HUES6 (cell line): ENCODE data around the gene AIG1.
"Not testable (repeated sequence)": the region's sequence is repeated elsewhere in the genome, so short reads cannot be mapped to it uniquely, and the experiment has no call there.

Source experiments
- H3K27ac ChIP-seq: 2 replicates; pipeline ENCODE4 v1.7.0; 2013; ENCODE audit warnings: low read depth, mild to moderate bottlenecking, low read length, inconsistent platforms
- H3K27me3 ChIP-seq: 2 replicates; pipeline ENCODE4 v1.6.1; 2013; ENCODE audit warnings: low read length; ENCODE audit not compliant: control insufficient read depth, insufficient read depth
- H3K36me3 ChIP-seq: 2 replicates; pipeline ENCODE4 v1.6.1; 2013; ENCODE audit warnings: low read length; ENCODE audit not compliant: control insufficient read depth, insufficient read depth
- H3K4me1 ChIP-seq: 2 replicates; pipeline ENCODE4 v1.6.1; 2013; ENCODE audit warnings: low read length; ENCODE audit not compliant: control insufficient read depth, insufficient read depth
- H3K4me3 ChIP-seq: 2 replicates; pipeline ENCODE4 v1.5.1; 2013; ENCODE audit warnings: low read depth, low read length
- H3K9ac ChIP-seq: one replicate; pipeline ENCODE4 v1.6.1; 2013; ENCODE audit warnings: mild to moderate bottlenecking, low read length
- H3K9me3 ChIP-seq: 2 replicates; pipeline ENCODE4 v1.6.1; 2013; ENCODE audit warnings: low read depth, low read length; ENCODE audit not compliant: control insufficient read depth, insufficient read depth

The AIG1 gene

DNA sequence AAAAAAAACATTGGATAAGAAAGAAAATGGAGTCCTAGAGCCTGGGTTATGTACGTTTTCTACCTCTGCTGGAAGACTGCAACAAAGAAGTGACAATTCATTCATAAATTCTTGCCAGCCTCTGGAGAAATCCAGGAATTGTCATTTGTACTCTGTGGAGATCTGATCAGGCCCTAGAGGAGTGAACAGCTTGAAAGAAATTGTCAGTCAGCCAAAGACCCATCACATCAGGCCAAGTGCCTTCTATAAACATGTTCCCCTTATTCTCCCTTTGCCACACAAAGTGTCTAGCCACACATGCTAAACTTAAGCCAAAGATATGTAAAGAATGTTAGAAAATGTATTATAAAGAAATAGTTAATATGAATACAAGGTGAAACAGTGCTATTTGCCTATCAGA lies 237.4 kb downstream of the AIG1 start:
- Histone ChIP-seq H3K4me1 (no peaks in the 10 kb centered on the region; the same call in 1 of the 2 replicates), H3K27me3 (no peaks in the 10 kb centered on the region), H3K9me3 (no peaks in the 10 kb centered on the region)

DNA sequence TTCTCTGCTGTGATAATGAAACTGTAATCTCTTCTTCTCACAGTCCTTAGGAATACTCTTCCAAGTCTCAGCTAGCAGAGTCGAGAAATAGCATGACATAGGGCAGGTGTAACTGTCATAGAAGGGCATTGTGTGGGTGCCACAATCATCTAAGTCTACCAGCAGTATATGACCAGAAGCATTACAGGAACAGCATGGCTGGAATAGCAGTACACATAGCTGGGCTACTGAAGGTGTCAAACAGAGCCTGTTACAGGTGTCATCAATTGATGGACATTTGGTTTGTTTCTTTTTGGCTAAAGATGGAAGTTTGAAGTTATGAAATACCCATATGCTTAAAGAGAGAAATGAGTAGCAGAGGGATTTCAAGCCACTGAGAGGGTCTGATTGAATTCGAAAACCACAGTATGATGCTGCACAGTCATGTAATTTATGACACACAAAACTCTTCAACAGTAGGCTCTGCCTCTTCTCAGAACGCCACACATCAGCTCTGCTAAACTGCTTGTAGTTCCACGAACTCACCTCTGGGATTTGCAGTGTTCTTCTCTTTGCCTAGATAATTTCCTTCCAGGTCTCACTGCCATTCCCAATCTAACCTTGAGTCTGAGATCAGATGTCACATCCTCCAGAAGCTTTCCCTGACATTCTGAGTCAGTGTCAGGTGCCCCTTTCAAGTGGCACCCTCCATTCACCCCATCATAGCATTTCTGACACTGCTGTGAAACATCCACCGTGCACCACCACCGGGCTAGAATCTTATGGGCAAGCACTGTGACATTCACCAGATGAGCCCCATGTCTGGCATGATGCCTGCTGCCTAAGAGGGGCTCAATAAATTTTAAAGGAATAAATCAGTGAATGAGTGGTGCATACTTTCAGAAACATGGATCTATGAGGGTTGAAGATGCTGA lies 238.8 kb downstream of the AIG1 start:
- no peak overlapping the region for H3K9ac ChIP-seq
- H3K9me3 ChIP-seq: no peaks in the 10 kb centered on the region
- no peaks in the 10 kb centered on the region for H3K27me3 ChIP-seq
- H3K27ac ChIP-seq: no peak overlapping the region
- H3K4me3 ChIP-seq: no peak overlapping the region
- H3K36me3 ChIP-seq: no peaks in the 10 kb centered on the region
- H3K4me1 ChIP-seq: no peaks in the 10 kb centered on the region; the same call in 1 of the 2 replicates

More for the DNA sequence above, 237.4 kb downstream of the AIG1 start:
- Histone ChIP-seq H3K9ac (no peak overlapping the region), H3K4me3 (no peak overlapping the region), H3K36me3 (no peaks in the 10 kb centered on the region), H3K27ac (no peak overlapping the region)

DNA sequence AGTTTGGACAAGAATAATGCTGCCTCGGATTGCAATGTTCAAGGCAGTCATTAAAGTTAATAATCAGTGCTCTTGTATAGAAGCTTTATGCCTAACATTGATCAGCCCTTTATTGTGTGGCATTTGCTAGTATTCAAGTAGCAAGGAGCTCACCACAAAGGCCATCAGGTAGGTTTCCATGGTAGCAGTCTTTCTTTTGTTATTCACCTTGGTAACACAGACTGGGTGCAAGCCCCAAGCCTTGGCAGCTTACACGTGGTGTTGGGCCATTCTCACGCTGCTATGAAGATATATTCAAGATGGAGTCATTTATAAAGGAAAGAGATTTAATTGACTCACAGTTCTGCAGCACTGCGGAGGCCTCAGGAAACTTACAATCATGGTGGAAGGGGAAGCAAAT lies 240.5 kb downstream of the AIG1 start:
- Histone ChIP-seq H3K27me3 (no peaks in the 10 kb centered on the region), H3K4me3 (no peak overlapping the region), H3K27ac (no peak overlapping the region), H3K4me1 (no peaks in the 10 kb centered on the region; the same call in 1 of the 2 replicates), H3K9ac (no peak overlapping the region), H3K9me3 (no peaks in the 10 kb centered on the region), H3K36me3 (no peaks in the 10 kb centered on the region)

GRCh38 chr6:143307760-143308159 lies 247.1 kb downstream of the AIG1 start:
- H3K27me3 ChIP-seq, H3K27ac ChIP-seq, H3K9me3 ChIP-seq, H3K4me3 ChIP-seq, H3K9ac ChIP-seq, H3K36me3 ChIP-seq, H3K4me1 ChIP-seq: not testable (repeated sequence)

DNA sequence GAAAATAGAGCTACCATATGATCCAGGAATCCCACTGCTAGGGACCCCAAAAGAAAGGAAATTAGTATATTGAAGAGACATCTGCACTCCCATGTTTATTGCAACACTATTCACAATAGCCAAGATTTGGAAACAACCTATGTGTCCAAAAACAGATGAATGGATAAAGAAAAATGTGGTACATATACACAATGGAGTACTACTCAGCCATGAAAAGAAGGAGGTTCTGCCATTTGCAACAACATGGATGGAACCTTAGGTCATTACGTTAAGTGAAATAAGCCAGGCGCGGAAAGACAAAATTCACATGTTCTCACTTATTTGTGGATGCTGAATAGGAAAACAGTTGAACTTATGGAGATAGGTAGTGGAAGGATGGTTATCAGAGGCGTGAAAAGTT lies 252.5 kb downstream of the AIG1 start:
- Histone ChIP-seq H3K9ac (no peak overlapping the region), H3K4me1 (no peaks in the 10 kb centered on the region), H3K27me3 (no peaks in the 10 kb centered on the region), H3K9me3 (peaks cover 8% of the 10 kb centered on the region; the same call in 1 of the 2 replicates), H3K4me3 (no peak overlapping the region), H3K27ac (no peak overlapping the region), H3K36me3 (no peaks in the 10 kb centered on the region)

DNA sequence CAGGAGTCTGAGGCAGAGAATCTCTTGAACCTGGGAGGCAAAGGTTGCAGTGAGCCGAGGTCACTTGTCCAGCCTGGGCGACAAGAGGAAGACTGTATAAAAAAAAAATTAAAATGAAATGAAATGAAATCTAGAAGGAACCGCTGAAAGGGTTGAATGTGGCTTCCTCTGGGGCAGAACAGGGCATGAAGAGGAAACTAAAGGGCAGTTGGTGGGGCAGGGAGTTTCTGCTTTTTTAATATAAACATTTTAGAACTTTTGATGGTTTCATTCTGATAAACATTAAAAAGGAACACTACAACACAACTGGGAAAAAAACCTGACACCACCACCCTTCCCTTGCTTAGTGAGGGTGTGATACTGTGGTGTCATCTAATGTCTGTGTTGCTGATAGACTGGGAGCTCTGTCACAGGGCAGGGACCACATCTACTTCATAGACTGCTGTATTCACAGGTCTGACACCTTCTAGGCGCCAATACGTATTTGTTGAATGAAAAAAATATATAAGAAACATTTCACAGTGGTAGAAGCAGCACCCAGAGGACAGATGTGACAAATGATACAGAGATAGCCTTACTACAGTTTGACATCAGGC lies 260.9 kb downstream of the AIG1 start:
- Histone ChIP-seq H3K9ac (no peak overlapping the region), H3K27ac (no peak overlapping the region), H3K9me3 (no peaks in the 10 kb centered on the region), H3K4me1 (no peaks in the 10 kb centered on the region), H3K36me3 (no peaks in the 10 kb centered on the region), H3K4me3 (no peak overlapping the region), H3K27me3 (no peaks in the 10 kb centered on the region)

DNA sequence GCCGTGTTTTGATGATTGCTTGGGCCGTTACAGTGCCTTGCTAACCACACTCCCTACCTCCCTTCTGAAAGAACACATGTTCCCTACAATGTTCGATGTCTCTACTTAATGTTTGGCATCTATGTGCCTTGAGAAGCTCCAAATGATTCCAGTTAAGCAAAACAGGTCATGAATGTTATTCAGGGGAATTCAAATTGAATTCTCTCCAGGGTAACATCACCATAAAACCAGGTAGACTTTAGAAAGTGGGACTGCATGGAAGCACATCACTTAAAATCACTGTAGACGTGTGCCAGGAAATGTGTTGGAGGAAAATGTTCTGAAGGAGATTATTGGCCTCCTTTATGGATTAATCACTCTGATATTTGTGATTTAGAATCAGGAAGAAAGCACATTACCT lies 261.7 kb downstream of the AIG1 start:
- no peaks in the 10 kb centered on the region for H3K9me3 ChIP-seq
- no peak overlapping the region for H3K9ac ChIP-seq
- no peaks in the 10 kb centered on the region for H3K36me3 ChIP-seq
- H3K27me3 ChIP-seq: no peaks in the 10 kb centered on the region
- no peak overlapping the region for H3K4me3 ChIP-seq
- no peaks in the 10 kb centered on the region for H3K4me1 ChIP-seq
- H3K27ac ChIP-seq: no peak overlapping the region

DNA sequence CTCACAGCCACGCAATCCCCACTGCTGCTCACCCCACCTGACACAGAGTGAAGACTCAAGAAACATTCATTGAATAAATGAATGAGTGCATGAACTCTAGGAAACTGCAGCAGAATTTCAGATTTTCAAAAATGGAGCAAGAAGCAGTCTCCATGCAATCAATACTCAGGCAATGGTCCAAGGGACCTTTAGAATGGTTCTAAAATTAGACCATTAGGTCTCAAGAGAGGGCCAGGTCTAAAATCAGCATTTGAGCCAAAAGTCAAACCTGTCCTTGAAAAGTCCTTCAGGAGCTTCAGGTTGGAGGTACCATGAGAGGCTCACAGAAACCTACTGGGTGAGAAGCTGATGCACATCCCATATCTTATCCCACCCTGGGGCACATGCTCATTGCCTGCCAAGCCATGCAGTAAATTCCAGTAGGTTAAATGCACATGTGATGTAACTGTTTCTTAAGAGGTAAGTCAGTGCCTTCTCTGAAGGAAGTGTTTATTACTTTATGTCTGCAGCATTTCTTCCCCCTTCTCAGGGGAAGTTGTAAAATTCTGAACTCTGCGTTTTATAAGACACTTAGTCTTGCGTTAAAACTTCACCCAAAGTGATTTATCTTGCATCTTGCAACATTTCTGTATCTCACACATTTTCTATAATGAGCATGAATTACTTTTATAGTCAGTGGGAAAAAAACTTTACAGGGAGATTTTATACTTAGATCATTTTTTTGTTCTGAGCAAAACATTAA lies 263.2 kb downstream of the AIG1 start:
- Histone ChIP-seq H3K36me3 (no peaks in the 10 kb centered on the region), H3K27me3 (no peaks in the 10 kb centered on the region), H3K4me1 (no peaks in the 10 kb centered on the region), H3K4me3 (no peak overlapping the region), H3K27ac (no peak overlapping the region), H3K9me3 (no peaks in the 10 kb centered on the region), H3K9ac (no peak overlapping the region)

DNA sequence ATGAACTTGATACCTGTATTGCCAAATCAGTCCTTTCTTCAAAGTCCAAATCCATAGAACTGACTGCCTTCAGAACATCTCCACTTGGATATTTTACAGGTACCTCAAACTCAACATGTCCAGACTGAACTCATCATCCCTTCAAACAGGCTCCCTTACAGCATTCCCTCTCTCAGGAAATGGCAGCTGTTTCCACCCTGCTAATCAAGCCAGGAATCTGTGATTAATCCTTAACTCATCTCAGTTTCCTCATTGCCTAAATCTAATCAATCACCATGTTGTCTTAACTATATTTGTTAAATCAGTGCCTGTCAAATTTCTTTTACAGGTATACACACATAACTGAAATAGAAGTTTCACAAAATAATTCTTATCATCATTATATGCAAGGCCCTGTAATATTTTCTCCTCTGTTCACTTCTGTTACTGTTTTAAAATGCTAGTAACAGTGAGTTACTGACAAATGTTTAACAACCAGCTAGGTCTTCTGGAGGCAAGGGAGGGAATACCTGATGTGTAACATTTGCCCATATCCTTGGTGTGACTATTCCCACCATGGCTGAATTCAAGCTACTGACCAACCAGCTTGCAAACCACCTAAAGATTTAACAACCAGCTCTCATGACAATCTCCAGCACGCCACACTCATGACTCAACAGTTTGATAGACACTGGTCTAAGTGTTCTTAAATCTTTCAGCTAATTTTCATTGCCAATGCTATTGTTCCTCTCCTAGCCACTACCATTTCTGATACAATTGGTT lies 264.9 kb downstream of the AIG1 start:
- Histone ChIP-seq H3K4me3 (no peak overlapping the region), H3K9ac (no peak overlapping the region), H3K36me3 (no peaks in the 10 kb centered on the region), H3K4me1 (no peaks in the 10 kb centered on the region), H3K9me3 (no peaks in the 10 kb centered on the region), H3K27me3 (no peaks in the 10 kb centered on the region), H3K27ac (no peak overlapping the region)

GRCh38 chr6:143328876-143329275 lies 268.2 kb downstream of the AIG1 start:
- Histone ChIP-seq H3K4me1 (no peaks in the 10 kb centered on the region), H3K9ac (no peak overlapping the region), H3K36me3 (no peaks in the 10 kb centered on the region), H3K4me3 (no peak overlapping the region), H3K9me3 (no peaks in the 10 kb centered on the region), H3K27me3 (no peaks in the 10 kb centered on the region), H3K27ac (no peak overlapping the region)
